Lower lobe of right lung (tissue), 2 donors: ENCODE measurements around the gene LGR5. TPM values are rescaled to one million over a fixed set of nuclear protein-coding genes. Genes with fewer than 3 reads are reported as not detected.
A peak's percentile ranks its signal among the peaks of the same experiment; 100 is the strongest.
"Not testable (repeated sequence)": the region's sequence is repeated elsewhere in the genome, so short reads cannot be mapped to it uniquely, and the experiment has no call there.

Source experiments
- ATAC-seq, 2 donors: fragments of 200-7000 bp; cut with Tn5 transposase; one replicate each; pipeline ENCODE4 v1.9.1; 2020 to 2022; ENCODE audit warnings: mild to moderate bottlenecking in 2 of 2, moderate library complexity in 2 of 2
- DNase-seq: peaks from one replicate; pipeline ENCODE4 v3.0.0-alpha.2; 2020
- H3K27ac ChIP-seq: fragments of 200-600 bp; one replicate; pipeline ENCODE4 v1.8.0; 2022
- H3K27me3 ChIP-seq: fragments of 200-600 bp; one replicate; pipeline ENCODE4 v1.8.0; 2022; ENCODE audit warnings: low read depth
- H3K36me3 ChIP-seq: fragments of 200-600 bp; one replicate; pipeline ENCODE4 v1.8.0; 2022; ENCODE audit warnings: mild to moderate bottlenecking
- H3K4me1 ChIP-seq: fragments of 200-600 bp; one replicate; pipeline ENCODE4 v1.8.0; 2022
- H3K4me3 ChIP-seq: fragments of 200-600 bp; one replicate; pipeline ENCODE4 v1.8.0; 2022; ENCODE audit warnings: mild to moderate bottlenecking
- H3K9me3 ChIP-seq: fragments of 200-600 bp; one replicate; pipeline ENCODE4 v1.8.0; 2022
- intact Hi-C: fragments of 100-400 bp; cut with DNase I; formaldehyde crosslinking; loops from one replicate; pipeline ENCODE4 v1.11.0; 2022
- total RNA-seq: library from RNA; stranded (reverse); fragmentation: NEBNext Ultra II Directional; extraction: Animal tissue kit (Norgen Biotek cat#: 25700); gene quantifications from one replicate; pipeline ENCODE4 v1.2.1, GENCODE V29; 2021
- TF ChIP-seq, protein P1 (sequence below): fragments of 200-600 bp; IDR thresholded peaks from one replicate; pipeline ENCODE4 v1.8.0; 2022; ENCODE audit warnings: antibody characterized with exemption, mild to moderate bottlenecking
- donor health status: DM: no; HTN: yes; CAD: no; lungs with severe emphysema.

LGR5 gene
- total RNA-seq, 1 donor from 2014 or later = 1.2 TPM

DNA sequence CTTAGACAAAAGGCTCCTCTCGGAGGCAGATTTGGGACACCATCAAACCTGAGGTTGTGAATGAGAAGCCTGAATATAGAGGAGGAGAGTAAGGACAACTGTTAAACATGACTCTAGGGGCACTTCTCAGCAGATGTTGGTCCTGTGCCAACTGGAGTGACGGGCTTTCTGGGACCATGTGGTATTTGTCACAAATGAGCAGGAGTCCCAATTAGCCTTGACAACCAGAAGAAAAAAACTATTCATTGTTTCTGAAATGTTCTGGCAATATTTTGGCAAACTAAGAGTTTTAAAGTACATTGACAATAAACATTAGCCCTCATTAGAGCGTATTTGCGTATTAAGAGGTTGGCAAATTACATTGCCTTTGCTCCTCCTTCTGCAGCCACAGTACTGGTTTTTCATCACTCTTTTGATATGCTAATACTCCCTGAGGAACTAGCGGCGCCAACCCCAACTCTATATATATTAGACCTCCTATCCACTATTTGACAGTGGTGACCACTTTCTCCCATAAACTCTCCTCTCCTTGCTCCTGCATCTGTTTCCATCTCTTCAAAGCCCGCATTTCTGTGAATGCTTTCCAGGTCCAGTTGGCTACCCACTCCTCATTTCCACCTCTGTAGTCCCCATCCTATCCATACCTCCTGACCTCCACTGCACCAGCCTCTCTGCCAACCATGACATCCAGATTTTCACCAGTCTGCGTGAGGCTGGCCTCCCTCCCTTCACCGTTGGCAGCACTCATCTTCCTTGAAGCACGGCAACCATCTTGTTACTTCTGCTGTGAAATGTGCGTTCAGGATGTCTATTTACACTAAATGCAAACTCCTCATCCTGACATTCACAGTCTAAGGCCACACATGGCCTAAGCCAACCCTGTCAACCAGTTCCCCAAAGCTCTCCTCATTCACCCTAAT, 123.3 kb downstream of the LGR5 start:
- ATAC-seq (no peak), DNase-seq (no peak)
- H3K36me3 ChIP-seq = no peaks in the 10 kb centered on the region
- TF ChIP-seq, protein P1, sequence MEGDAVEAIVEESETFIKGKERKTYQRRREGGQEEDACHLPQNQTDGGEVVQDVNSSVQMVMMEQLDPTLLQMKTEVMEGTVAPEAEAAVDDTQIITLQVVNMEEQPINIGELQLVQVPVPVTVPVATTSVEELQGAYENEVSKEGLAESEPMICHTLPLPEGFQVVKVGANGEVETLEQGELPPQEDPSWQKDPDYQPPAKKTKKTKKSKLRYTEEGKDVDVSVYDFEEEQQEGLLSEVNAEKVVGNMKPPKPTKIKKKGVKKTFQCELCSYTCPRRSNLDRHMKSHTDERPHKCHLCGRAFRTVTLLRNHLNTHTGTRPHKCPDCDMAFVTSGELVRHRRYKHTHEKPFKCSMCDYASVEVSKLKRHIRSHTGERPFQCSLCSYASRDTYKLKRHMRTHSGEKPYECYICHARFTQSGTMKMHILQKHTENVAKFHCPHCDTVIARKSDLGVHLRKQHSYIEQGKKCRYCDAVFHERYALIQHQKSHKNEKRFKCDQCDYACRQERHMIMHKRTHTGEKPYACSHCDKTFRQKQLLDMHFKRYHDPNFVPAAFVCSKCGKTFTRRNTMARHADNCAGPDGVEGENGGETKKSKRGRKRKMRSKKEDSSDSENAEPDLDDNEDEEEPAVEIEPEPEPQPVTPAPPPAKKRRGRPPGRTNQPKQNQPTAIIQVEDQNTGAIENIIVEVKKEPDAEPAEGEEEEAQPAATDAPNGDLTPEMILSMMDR = no peak
- H3K27me3 ChIP-seq = no peaks in the 10 kb centered on the region
- H3K4me1 ChIP-seq = peaks cover 7% of the 10 kb centered on the region
- no peak overlapping the region for H3K27ac ChIP-seq
- H3K4me3 ChIP-seq = no peak overlapping the region
- H3K9me3 ChIP-seq = no peaks in the 10 kb centered on the region
- intact Hi-C loops = no loop called here

DNA sequence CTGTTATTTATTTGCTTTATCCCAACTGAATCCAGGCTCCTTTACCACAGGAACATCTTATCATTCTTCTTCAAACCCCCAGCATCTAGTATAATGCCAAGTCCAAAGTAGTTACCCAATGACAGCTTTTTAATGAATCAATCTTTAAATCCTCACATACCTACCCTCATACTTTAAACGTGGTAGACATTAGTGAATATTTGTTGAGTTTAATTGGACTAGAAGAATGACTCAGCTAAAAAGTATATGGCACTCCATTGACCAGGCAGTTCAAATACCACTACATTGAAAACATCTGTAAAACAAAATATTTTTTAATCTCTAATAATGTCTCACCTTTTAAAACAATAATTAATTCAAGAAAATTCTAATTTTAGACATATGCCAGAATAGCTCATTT, 125.9 kb downstream of the LGR5 start:
- intact Hi-C loops = no loop called here

DNA sequence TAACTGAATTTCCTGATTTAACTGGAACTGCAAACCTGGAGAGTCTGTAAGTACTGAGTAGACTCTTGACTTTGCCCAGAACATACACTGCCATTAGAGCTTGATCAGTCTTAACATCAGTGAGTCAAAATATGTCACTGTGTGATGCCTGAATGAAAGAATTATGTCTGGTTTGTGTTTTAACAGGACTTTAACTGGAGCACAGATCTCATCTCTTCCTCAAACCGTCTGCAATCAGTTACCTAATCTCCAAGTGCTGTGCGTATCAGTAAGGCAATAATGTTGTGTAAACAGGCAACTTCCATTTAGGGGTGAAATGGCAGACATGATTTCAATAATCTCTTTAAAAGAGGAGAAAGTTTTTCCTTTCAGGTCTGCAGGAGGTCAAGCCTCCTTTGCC, 127.1 kb downstream of the LGR5 start:
- Histone ChIP-seq H3K27me3 (no peaks in the 10 kb centered on the region), H3K4me1 (peaks cover 7% of the 10 kb centered on the region), H3K27ac (no peak overlapping the region), H3K36me3 (no peaks in the 10 kb centered on the region), H3K9me3 (no peaks in the 10 kb centered on the region), H3K4me3 (no peak overlapping the region)
- ATAC-seq (no peak), DNase-seq (no peak)
- TF ChIP-seq, protein P1 = no peak
- intact Hi-C loops = no loop called here

More for the DNA sequence above, 125.9 kb downstream of the LGR5 start:
- H3K27me3 ChIP-seq = no peaks in the 10 kb centered on the region
- H3K27ac ChIP-seq = no peak overlapping the region
- TF ChIP-seq, protein P1 = no peak
- ATAC-seq = no peak
- H3K4me1 ChIP-seq = peaks cover 7% of the 10 kb centered on the region
- no peaks in the 10 kb centered on the region for H3K36me3 ChIP-seq
- H3K9me3 ChIP-seq = no peaks in the 10 kb centered on the region
- no peak overlapping the region for H3K4me3 ChIP-seq
- no peak for DNase-seq

DNA sequence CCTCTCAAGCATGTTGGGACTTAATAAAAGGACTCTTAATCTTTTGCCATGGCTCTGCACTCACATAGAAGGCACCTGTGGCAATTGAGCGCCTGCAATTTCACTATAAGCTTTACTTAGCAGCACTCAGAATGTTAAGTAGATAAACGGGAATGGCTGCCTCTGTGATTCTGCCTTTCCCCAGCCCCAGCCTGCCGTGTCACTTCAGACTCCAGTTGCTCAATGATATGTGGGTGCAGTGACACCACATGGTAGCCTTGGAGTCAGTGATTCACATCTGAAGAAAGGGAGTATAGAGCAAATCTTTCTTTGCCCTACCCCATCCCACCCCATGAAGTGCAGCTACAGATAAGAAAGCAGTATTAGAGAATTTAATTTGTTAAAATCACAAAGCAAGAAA, 127.9 kb downstream of the LGR5 start:
- peak; percentile 47 for DNase-seq

DNA sequence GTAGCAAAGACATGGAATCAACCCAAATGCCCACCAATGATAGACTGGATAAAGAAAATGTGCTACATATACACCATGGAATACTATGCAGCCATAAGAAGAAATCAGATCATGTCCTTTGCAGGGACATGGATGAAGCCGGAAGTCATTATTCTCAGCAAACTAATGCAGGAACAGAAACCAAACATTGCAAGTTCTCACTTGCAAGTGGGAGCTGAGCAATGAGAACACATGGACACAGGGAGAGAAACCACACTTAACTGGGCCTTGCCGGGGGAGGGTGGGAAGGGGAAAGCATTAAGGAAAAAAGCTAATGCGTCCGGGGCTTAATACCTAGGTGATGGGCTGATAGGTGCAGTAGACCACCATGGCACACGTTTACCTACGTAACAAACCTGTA, 130.3 kb downstream of the LGR5 start:
- ATAC-seq, DNase-seq, H3K27ac ChIP-seq, H3K4me3 ChIP-seq, H3K9me3 ChIP-seq, H3K27me3 ChIP-seq, H3K36me3 ChIP-seq, H3K4me1 ChIP-seq, intact Hi-C loops: not testable (repeated sequence)

More for the DNA sequence above, 127.9 kb downstream of the LGR5 start:
- TF ChIP-seq, protein P1 = no peak
- H3K36me3 ChIP-seq = no peaks in the 10 kb centered on the region
- no peak overlapping the region for H3K4me3 ChIP-seq
- H3K27ac ChIP-seq = no peak overlapping the region
- ATAC-seq = peak; percentile 75 to 80
- H3K4me1 ChIP-seq = peaks cover 7% of the 10 kb centered on the region
- H3K27me3 ChIP-seq = no peaks in the 10 kb centered on the region
- H3K9me3 ChIP-seq = no peaks in the 10 kb centered on the region
- intact Hi-C loops = no loop called here

DNA sequence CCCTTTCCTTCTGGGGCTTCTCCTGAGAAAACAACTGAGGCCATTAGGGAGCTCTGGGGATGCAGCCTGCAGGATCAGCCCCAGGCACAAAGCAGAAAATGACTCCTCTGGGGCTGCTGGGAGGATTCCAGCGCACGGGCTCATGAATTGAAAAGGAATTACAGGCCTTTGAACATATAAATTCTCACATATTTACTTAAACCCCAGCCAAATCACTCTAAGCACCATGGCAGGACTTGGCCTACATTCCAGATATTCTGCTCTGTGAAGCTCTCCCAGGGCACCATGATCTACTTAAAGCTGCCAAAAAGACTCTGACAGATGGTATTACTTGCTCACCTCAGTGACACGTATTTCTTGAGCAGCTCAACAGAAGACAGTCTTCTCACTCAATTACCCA, 136.9 kb downstream of the LGR5 start:
- no peak overlapping the region for H3K27ac ChIP-seq
- intact Hi-C loops = no loop called here
- no peaks in the 10 kb centered on the region for H3K9me3 ChIP-seq
- H3K36me3 ChIP-seq = no peaks in the 10 kb centered on the region
- ATAC-seq = no peak
- no peak for DNase-seq
- H3K4me3 ChIP-seq = no peak overlapping the region
- TF ChIP-seq, protein P1 = no peak
- no peaks in the 10 kb centered on the region for H3K4me1 ChIP-seq
- H3K27me3 ChIP-seq = no peaks in the 10 kb centered on the region
